K562 (cell line): ENCODE measurements around the gene HTR3E. TPM values are rescaled to one million over a fixed set of nuclear protein-coding genes. Genes with fewer than 3 reads are reported as not detected.

ENCODE experiments used
- CSDE1 ChIP-seq, 2 experiments: fragments of 450-650 bp; IDR thresholded peaks; 2 replicates each; pipeline ENCODE4 v1.6.1; 2016; ENCODE audit warnings: mild to moderate bottlenecking in 1 of 2
- ELF1 ChIP-seq: fragments of 200-800 bp; sonication (Bioruptor generic); IDR thresholded peaks from 2 replicates; pipeline ENCODE4 v1.6.1; 2016; ENCODE audit warnings: missing genetic modification characterization, missing compliant biosample characterization
- ELK3 ChIP-seq: fragments of 450-650 bp; formaldehyde crosslinking; IDR thresholded peaks from 2 replicates; pipeline ENCODE4 v1.4.0; 2020; ENCODE audit warnings: mild to moderate bottlenecking
- GTF2A2 ChIP-seq: IDR thresholded peaks from 2 replicates; pipeline ENCODE4 v1.6.1; 2016; ENCODE audit warnings: mild to moderate bottlenecking, missing genetic modification characterization, missing compliant biosample characterization
- KDM5B ChIP-seq: fragments of 200-600 bp; sonication (generic); IDR thresholded peaks from 2 replicates; pipeline ENCODE4 v1.6.1; 2012; ENCODE audit warnings: low read depth, mild to moderate bottlenecking, moderate library complexity, low read length, control low read depth, inconsistent platforms; ENCODE audit not compliant: insufficient replicate concordance
- LEF1 ChIP-seq: fragments of 450-650 bp; IDR thresholded peaks from 2 replicates; pipeline ENCODE4 v1.6.1; 2016; ENCODE audit warnings: mild to moderate bottlenecking
- MXI1 ChIP-seq: IDR thresholded peaks from 2 replicates; pipeline ENCODE4 v1.6.1; 2011; ENCODE audit warnings: low read depth, mild to moderate bottlenecking, improper control_type of control experiment, low read length
- RUNX1 ChIP-seq: sonication (generic); IDR thresholded peaks from 2 replicates; pipeline ENCODE4 v1.6.1; 2016; ENCODE audit warnings: antibody characterized with exemption, low read depth
- SAP30 ChIP-seq: fragments of 200-600 bp; sonication (generic); IDR thresholded peaks from 2 replicates; pipeline ENCODE4 v1.6.1; 2012; ENCODE audit warnings: borderline replicate concordance, low read depth, mild to moderate bottlenecking, moderate library complexity, low read length, control low read depth, inconsistent platforms; ENCODE audit not compliant: insufficient read depth, poor library complexity, severe bottlenecking
- ZBTB11 ChIP-seq, 3 experiments: fragments of 200-800 bp in 1 of 3; fragments of 250-450 bp in 1 of 3; fragments of 450-650 bp in 1 of 3; sonication (Bioruptor Pico) in 1 of 3; sonication (Bioruptor generic) in 1 of 3; formaldehyde crosslinking in 1 of 3; IDR thresholded peaks; 2 replicates each; pipeline versions ENCODE4 v1.6.1 to v1.8.0; 2016 to 2022; ENCODE audit warnings: mild to moderate bottlenecking in 2 of 3, missing genetic modification characterization in 2 of 3, missing compliant biosample characterization in 1 of 3, moderate library complexity in 1 of 3
- ZNF143 ChIP-seq: sonication (generic); formaldehyde crosslinking; IDR thresholded peaks from 2 replicates; pipeline ENCODE4 v1.9.0; 2022; ENCODE audit warnings: mild to moderate bottlenecking, missing genetic modification reagents
- ZNF146 ChIP-seq: IDR thresholded peaks from one replicate; pipeline ENCODE4 v1.6.1; 2018; ENCODE audit warnings: missing compliant biosample characterization; ENCODE audit not compliant: unreplicated experiment
- ZNF431 ChIP-seq: sonication (generic); formaldehyde crosslinking; IDR thresholded peaks from 2 replicates; pipeline ENCODE4 v1.8.0; 2022; ENCODE audit warnings: mild to moderate bottlenecking, missing genetic modification reagents
- polyA plus RNA-seq, 8 experiments: library from polyadenylated mRNA; depleted of rRNA in 4 of 8; stranded (reverse) in 5 of 8; unstranded in 3 of 8; fragments of >200 nt; fragmentation: Nextera tagmentation in 2 of 8; fragmentation: Illumina TruSeq in 1 of 8; extraction: Ambion mirVana in 2 of 8; extraction: Trizol in 1 of 8; gene quantifications; 2 replicates each; pipeline versions ENCODE4 v1.2.1 to v1.2.3, GENCODE V29; 2011 to 2014; ENCODE audit warnings: inconsistent platforms in 1 of 8, missing spikeins in 1 of 8
- total RNA-seq, 7 experiments: library from RNA; depleted of rRNA in 6 of 7; stranded (reverse); fragments of >200 nt in 6 of 7; fragmentation: Illumina TruSeq in 2 of 7; extraction: Trizol in 2 of 7; gene quantifications; 2 replicates each; pipeline versions ENCODE4 v1.2.1 to v1.2.3, GENCODE V29; 2011 to 2021; ENCODE audit warnings: low replicate concordance in 1 of 7

The HTR3E gene
- total and polyA plus RNA-seq, 9 of the 15 experiments (the other 6 are each of a cell fraction or from before 2014, with no cell fraction given), result not detected

- TF ChIP-seq KDM5B (peak; percentile 62), RUNX1 (0 out of 2 replicates have a peak, but pooled peaks have one; percentile 36), ZNF143 (peak; percentile 88), ZNF146 (CRISPR knock-in tag) (no peak), ELF1 (tag) (peak; percentile 55), CSDE1 (IDR thresholded peaks at IDR 0.05) (peak in 1 of 2 experiments; percentile 41; a peak in 1 of 4 replicates), GTF2A2 (tag) (no peak), ELK3 (no peak), LEF1 (peak; percentile 55; the same call in 1 of the 2 replicates), ZNF431 (CRISPR knock-in tag) (no peak), ZBTB11 (CRISPR knock-in tag; IDR thresholded peaks at IDR 0.05) (peak; percentile 60 to 95 (median 76); a peak in 4 of 6 replicates), SAP30 (peak; percentile 29), MXI1 (peak; percentile 67; the same call in 1 of the 2 replicates)
Observed at GRCh38 chr3:184133840-184134745, 37.2 kb downstream of the HTR3E start (continued).
